HG02623 (cell line): ENCODE measurements around the gene RNF220.

Experiments
- ATAC-seq: cut with Tn5 transposase; IDR thresholded peaks from one replicate; pipeline ENCODE4 v1.9.1; 2021; ENCODE audit warnings: moderate library complexity; ENCODE audit not compliant: unreplicated experiment

Gene RNF220

DNA sequence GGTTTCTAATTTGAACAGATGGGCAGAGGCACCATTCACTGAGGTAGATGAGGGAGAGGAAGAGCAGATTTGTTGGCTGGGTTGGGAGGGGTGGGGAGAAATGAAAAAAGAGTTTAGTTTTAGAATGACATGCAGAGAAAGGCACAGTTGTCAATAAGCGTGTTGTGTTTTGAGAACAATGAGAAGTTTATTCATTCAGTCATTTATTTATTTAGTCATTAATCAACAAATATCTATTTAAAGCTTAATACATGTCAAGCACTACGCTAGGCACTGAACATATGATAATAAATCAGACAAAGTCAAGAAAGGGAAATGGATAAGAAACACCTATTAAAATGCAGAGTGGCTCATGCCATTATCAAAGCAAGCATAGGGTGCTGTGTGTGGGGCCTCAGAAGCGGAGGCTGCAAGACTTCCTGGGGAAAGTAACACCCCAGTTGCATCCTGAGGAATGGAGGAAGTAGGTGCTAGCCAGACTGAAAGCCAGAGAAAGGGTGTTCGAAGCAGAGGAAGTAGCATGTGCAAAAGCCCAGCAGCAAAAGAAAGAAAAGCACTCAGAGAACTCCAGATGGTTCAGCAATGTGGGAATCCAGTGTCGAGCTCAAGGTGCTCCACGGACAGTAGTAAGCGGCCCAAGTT lies 114.1 kb downstream of the RNF220 start:
- no peak for ATAC-seq

DNA sequence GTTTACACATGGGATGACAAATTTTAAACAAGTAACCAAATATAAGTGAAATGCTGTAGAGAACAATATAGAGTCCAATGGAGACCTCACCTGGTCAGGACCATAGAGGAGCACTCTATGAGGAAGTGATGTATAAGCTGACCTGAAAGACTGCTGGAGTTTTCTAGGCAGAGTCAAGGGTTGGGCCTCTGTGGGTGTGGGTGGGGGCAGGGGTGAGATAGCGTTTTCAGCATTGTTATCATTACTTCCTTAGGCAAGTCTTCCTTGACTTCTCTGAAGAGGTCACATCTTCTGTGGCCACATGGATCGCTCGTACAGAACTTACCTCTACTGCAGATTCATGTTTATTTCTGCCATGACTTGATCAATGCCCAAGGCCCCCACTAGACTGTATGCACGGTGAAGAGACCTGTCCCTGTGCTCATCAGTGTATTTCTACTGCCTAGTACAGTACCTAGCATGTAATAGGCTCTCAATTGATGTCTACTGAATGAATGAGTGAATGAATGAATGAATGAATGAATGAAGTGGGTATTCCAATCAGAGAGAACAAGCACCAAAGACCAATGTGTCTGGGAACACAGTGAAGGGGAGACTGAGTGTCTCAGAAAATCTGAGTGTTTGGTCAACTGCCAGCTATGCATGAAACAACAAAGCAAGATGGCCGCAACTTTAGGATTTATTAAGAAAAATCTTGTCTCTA lies 116.5 kb downstream of the RNF220 start:
- ATAC-seq: no peak

DNA sequence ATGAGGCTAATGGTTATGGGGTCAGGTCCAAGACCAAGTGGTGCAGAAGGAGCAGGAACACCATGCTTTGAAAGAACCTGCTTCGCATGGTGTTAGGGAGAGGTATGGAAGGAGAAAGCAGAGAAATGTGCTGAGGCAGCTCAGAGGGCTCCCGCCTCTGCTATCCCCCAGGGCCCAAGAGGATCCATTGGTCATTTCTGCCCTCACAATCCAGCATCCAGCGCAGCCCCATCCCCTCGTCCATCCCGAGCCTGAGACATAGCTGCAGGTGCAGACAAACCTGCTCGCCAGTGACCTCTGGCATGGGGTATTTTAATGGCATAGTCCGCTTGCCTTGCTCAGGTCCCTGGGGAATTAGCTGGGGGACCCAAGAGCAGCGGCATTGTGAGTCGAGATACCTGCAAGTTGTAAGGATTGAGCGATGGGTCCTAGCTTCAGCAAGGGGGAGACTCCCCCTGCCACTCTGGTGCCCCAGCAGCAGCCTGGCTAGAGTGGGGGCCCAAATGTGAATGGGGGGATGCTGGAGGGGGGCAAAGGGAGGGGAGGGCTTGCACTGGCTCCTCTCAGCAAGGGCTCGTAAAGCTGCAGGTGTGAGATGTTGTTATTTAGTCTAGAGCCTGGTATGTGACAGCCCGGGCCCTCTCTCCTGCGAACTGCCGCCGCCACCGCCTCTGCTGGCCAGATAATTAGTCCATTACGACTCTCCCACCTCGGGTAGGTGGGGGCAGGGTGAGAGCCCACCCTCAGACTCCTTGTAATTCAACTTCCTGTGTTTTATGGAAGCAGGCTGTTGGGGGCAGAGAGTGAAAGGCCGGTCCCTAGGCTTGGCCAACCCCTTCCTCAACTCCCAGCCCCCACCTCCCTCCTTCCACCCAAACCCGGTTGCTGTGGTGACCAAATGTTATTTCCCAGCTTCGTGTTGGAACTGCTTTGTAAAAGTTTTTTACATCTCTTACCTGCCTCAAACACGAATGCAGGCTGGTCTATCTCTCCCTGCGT lies 118.8 kb downstream of the RNF220 start:
- ATAC-seq: no peak

- ATAC-seq: no peak
These were observed 119.8 kb downstream of the RNF220 start for GRCh38 chr1:44524655-44525500.

GRCh38 chr1:44526295-44527073 lies 121.4 kb downstream of the RNF220 start:
- no peak for ATAC-seq

DNA sequence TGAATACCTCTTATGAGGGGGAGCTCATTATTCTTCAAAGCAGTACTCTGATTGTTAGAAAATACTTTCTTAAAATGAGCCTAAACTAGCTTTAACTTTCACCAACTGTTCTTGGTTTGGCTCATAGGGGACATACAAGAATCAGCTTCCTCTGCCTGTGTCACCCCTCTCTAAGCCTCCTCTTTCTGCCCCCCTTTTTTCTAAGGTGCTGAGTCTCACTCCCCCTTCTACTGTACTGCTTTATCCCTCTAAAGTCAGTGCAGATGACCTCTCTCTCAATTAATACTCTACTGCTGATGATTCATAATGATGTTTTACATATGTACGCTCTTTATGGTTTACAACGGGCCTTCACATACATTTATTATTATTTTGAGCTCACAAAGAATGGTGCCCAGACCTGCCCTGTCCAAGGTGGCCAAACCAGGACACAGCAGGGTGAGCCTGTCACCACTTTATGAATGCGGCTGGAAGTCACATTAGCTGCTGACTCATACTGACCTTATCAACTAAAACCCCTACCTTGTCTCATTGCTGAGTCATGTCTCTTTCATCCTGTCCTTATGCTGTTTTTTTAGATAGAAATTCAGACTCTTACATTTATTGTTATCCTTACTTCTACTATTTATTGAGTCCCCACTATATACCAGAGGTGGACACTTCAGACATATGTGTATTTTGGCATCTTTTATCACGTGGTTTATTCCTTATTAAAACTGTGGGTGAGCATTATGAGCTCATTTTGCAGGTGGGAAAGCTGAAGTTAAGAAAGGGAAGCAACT lies 126.9 kb downstream of the RNF220 start:
- no peak for ATAC-seq

DNA sequence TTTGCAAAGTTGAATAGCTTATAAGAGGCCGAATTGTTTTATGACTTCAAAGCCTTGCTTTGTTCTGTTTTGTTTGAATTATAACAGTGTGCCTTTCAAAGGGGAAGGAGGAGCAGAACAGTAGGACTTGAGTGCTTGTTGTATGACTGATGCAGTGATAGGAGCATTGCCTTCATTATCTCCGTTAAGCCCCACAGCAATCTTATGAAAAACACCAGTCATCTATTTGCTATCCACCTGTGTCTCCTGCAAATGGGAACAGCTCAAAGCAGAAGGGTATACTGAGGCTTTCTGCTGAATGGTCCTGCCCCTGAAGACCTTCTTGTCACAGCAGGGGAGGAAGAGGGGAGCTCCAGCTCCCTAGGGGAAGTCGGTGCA lies 127.5 kb downstream of the RNF220 start:
- ATAC-seq: no peak

GRCh38 chr1:44534771-44535170 lies 129.7 kb downstream of the RNF220 start:
- ATAC-seq: no peak

DNA sequence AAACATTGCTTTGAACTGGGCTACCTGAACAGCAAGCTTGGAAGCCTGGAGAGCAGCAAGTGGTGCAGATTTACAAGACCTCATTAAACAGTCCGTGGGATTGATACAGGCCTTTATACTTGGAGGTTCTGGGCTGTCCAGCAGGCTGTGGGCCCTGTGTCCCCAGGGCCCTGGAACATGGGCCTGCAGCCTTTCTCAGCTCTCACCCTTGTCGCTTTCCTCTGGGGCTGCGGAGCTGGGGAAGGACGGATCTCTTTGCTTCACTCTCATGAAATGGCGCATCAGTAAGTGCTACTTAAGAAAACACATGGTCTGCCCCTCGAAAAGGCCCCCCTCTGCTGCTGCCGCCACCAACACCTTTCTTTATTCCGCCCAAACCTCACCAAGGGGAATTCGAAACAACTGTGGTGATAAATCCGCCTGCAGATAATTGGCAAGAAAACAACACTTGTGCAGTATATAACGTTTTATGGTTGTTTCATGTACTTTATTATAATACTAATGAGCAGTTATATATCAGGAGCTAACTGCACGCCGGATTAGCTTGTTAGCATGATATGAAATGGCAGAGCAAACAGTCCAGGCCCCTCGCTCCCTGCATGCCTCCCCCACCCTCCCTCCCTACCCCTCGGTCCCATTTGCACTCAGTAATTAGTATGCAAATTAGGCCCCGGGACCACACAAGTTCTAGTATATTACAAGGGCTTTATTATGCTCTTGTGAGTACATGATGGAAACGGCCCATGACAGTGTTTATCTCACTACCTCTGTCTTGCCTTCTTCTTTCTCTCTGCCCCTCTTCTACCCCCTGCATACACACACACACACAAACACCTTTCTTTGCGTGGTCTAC lies 131.5 kb downstream of the RNF220 start:
- ATAC-seq: no peak

DNA sequence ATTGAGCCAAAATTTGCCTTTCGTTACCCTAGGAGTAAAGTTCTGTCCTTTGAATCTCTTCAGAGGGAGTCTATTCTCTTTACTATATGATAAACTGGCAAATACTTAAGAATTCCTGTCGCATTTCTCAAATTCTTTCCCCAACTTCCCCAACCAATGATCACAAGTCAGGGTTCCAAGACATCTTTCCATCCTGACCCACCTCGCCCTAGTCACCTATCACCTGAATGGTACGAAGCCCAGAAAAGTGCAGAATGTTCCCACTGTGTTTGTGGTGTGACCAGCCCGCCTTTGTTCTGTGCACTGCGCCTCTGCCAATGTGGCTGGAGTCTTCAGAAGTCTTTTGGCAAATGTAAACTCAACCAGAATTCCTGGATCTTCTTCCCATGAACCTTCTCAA lies 132.5 kb downstream of the RNF220 start:
- ATAC-seq: no peak

DNA sequence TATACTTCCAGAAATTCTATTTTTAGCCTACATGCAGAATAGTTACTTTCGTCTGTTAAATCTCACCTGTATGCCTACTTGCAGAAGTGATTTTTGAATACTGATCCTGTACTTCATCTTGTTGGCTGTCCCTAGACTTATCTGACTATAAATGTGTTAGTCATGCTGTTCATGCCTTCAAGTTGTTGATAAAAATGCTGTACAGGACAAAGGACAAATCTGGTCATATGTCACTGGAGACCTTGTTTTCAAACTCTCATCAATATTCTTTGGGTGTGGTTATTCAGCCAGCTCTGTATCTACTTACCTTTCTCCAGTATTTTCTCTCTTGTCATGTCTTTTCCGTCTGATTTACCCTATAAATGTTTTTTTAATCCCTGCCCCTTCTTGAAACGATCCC lies 132.9 kb downstream of the RNF220 start:
- no peak for ATAC-seq

- ATAC-seq: no peak
These were observed 135.1 kb downstream of the RNF220 start for GRCh38 chr1:44539991-44540730.

DNA sequence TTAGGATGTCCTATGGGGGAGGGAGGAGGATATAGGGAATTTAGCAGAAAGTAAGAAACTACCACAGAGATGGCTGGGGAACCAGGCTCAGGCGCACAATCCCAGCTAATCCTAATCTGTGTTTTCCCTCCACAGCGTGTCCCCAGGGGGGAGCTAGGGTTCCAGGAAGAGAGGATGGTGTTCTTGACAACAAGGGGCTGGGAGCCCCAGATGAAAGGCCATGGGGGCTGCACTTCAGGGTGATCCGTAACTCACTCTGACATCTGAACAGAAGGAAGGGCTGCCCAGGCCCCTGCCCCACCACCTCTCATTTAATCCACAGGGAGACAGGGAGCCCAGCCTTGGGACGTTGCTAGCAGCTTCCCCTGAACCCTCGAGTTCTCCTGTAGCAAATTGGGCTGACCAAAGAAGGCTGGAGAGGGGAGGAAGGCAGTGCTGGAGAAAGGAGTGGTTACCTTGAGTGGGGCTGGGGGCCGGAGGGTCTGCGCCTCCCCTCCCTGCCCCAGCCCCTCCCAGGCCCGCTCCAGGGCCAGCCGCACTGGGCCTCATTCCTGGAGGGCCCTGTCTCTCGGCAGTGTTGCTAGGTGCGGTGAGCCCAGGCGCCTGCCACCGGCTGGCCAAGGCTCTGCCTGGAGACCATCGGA lies 137.5 kb downstream of the RNF220 start:
- ATAC-seq: no peak

GRCh38 chr1:44543064-44543744 lies 138.1 kb downstream of the RNF220 start:
- no peak for ATAC-seq

- no peak for ATAC-seq
These were observed 138.7 kb downstream of the RNF220 start for GRCh38 chr1:44543786-44544185.

DNA sequence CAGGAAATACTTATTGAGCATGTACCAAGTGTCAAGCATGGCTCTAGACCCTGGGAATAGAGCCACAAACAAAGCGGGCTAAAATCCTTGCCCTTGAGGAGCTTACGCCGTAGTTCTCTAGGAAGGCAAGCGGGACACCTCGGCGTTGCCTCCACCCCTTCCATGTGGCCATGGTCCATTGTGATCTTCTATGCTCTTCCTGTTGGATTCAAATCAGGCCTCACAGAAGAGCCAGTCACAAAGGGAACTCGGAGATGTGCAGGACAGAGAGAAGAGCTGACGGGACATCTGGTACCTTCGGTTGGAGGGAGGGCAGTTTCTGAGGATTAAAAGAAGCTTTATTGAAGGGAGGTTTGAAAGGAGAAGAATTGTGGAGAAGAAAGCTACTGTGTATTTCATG lies 139.9 kb downstream of the RNF220 start:
- no peak for ATAC-seq

- ATAC-seq: no peak
These were observed 140.9 kb downstream of the RNF220 start for GRCh38 chr1:44545961-44546360.
